B cell (primary cell): ENCODE results near the gene MTPN. TPM values are rescaled to one million over a fixed set of nuclear protein-coding genes. Genes with fewer than 3 reads are reported as not detected.

ENCODE experiments used
- ATAC-seq: fragments of 200-7000 bp; cut with Tn5 transposase; one replicate; pipeline ENCODE4 v1.10.0; 2021; ENCODE audit warnings: low read depth, mild to moderate bottlenecking, moderate number of reproducible peaks, moderate library complexity
- CTCF ChIA-PET: fragments of 350-600 bp; sonication (Branson Sonifier 250); formaldehyde crosslinking; loops from one replicate; lab custom pipeline; 2021; ENCODE audit warnings: antibody characterized with exemption, inconsistent platforms; lab: Charles Lee
- POLR2A ChIA-PET: fragments of 350-600 bp; sonication (Branson Sonifier 250); formaldehyde crosslinking; loops from one replicate; lab custom pipeline; 2021; ENCODE audit warnings: antibody characterized with exemption; lab: Charles Lee
- DNase-seq: peaks from one replicate; pipeline ENCODE4 v3.0.0; 2013
- H2AFZ ChIP-seq: 2 replicates; pipeline ENCODE4 v1.6.1; 2012; ENCODE audit warnings: mild to moderate bottlenecking, low read depth, low read length; ENCODE audit not compliant: insufficient read depth, poor library complexity, severe bottlenecking
- H3K27ac ChIP-seq, 2 donors: 1 replicate in 1 of 2; 2 replicates in 1 of 2; pipeline ENCODE4 v1.5.1; 2012 to 2013; ENCODE audit warnings: low read length in 2 of 2, mild to moderate bottlenecking in 2 of 2, moderate library complexity in 1 of 2
- H3K27me3 ChIP-seq, 4 experiments: fragments of 200-600 bp in 1 of 4; sonication (generic) in 1 of 4; replicated peaks in 1 of 4; 1 replicate in 2 of 4; 2 replicates in 2 of 4; pipeline versions ENCODE4 v1.6.1 to v1.7.0; 2013 to 2016; ENCODE audit warnings: low read length in 3 of 4, mild to moderate bottlenecking in 2 of 4, mixed read lengths in 1 of 4, moderate library complexity in 1 of 4; ENCODE audit not compliant: insufficient read depth in 4 of 4, control insufficient read depth in 3 of 4; ENCODE audit errors: control extremely low read depth in 1 of 4
- H3K36me3 ChIP-seq, 2 experiments: replicated peaks in 1 of 2; 1 replicate in 1 of 2; 2 replicates in 1 of 2; pipeline versions ENCODE4 v1.6.1 to v1.7.1; 2013; ENCODE audit warnings: low read length in 1 of 2; ENCODE audit not compliant: insufficient read depth in 2 of 2, control insufficient read depth in 1 of 2; ENCODE audit errors: control extremely low read depth in 1 of 2, extremely low read depth in 1 of 2
- H3K4me1 ChIP-seq, 2 donors: fragments of 200-600 bp in 1 of 2; sonication (generic) in 1 of 2; 1 replicate in 1 of 2; 2 replicates in 1 of 2; pipeline versions ENCODE4 v1.5.1 to v1.6.1; 2013 to 2017; ENCODE audit warnings: low read length in 2 of 2; ENCODE audit not compliant: control insufficient read depth in 2 of 2, insufficient read depth in 2 of 2
- H3K4me2 ChIP-seq: replicated peaks from 2 replicates; pipeline ENCODE3; 2012; ENCODE audit warnings: mild to moderate bottlenecking, low read depth, low read length; ENCODE audit not compliant: poor library complexity, severe bottlenecking
- H3K4me3 ChIP-seq, 5 experiments: fragments of 200-600 bp in 1 of 5; sonication (generic) in 1 of 5; 1 replicate in 3 of 5; 2 replicates in 2 of 5; pipeline versions ENCODE4 v1.5.1 to v1.7.0; 2011 to 2016; ENCODE audit warnings: low read length in 4 of 5, mild to moderate bottlenecking in 4 of 5, low read depth in 2 of 5, control low read depth in 1 of 5, moderate library complexity in 1 of 5; ENCODE audit not compliant: insufficient read depth in 1 of 5; ENCODE audit errors: control extremely low read depth in 1 of 5, extremely low read depth in 1 of 5
- H3K79me2 ChIP-seq: fragments of 200-600 bp; sonication (generic); one replicate; pipeline ENCODE4 v1.6.0; 2016; ENCODE audit warnings: low read length; ENCODE audit not compliant: control insufficient read depth, insufficient read depth
- H3K9ac ChIP-seq: fragments of 200-600 bp; sonication (generic); 2 replicates; pipeline ENCODE4 v1.6.1; 2017; ENCODE audit warnings: mild to moderate bottlenecking, low read length, moderate library complexity
- H3K9me3 ChIP-seq, 3 donors: one replicate each; pipeline versions ENCODE4 v1.6.1 to v1.7.1; 2013; ENCODE audit warnings: low read length in 2 of 3; ENCODE audit not compliant: control insufficient read depth in 2 of 3, insufficient read depth in 1 of 3; ENCODE audit errors: control extremely low read depth in 1 of 3
- H4K20me1 ChIP-seq: 2 replicates; pipeline ENCODE4 v1.6.0; 2012; ENCODE audit warnings: mild to moderate bottlenecking, low read length; ENCODE audit not compliant: insufficient read depth, control insufficient read depth, poor library complexity, severe bottlenecking
- H3K27ac Mint-ChIP-seq: one replicate; pipeline ENCODE4 v1.8.0; 2021; ENCODE audit warnings: mixed read lengths
- H3K27me3 Mint-ChIP-seq: one replicate; pipeline ENCODE4 v1.8.0; 2021; ENCODE audit warnings: mixed read lengths
- H3K4me1 Mint-ChIP-seq: one replicate; pipeline ENCODE4 v1.8.0; 2021; ENCODE audit warnings: mixed read lengths
- H3K4me3 Mint-ChIP-seq: one replicate; pipeline ENCODE4 v1.8.0; 2021; ENCODE audit warnings: mixed read lengths
- H3K9me3 Mint-ChIP-seq: one replicate; pipeline ENCODE4 v1.8.0; 2022; ENCODE audit warnings: mixed read lengths; ENCODE audit not compliant: insufficient read depth
- EZH2 ChIP-seq: IDR thresholded peaks from 2 replicates; pipeline ENCODE4 v1.6.1; 2012; ENCODE audit warnings: borderline replicate concordance, low read depth, mild to moderate bottlenecking, moderate library complexity, low read length; ENCODE audit not compliant: insufficient read depth, poor library complexity, severe bottlenecking
- WGBS: methylation state at CpG from one replicate; pipeline ENCODE4 v1.1.5; 2013; ENCODE audit warnings: missing lambda C conversion rate; ENCODE audit not compliant: insufficient coverage; 5-methylcytosine and 5-hydroxymethylcytosine counted together
- intact Hi-C: fragments of 100-400 bp; cut with micrococcal nuclease; formaldehyde crosslinking; loops from one replicate; pipeline ENCODE4 v1.10.0; 2022
- polyA plus RNA-seq: library from polyadenylated mRNA; depleted of rRNA; stranded (reverse); fragments of >200 nt; gene quantifications from 2 replicates; pipeline ENCODE4 v1.2.3, GENCODE V29; 2012
- total RNA-seq, 2 donors: library from RNA; stranded (reverse); fragments of 120-200 nt in 1 of 2; gene quantifications; 1 replicate in 1 of 2; 2 replicates in 1 of 2; pipeline versions ENCODE4 v1.2.3 to v1.2.4, GENCODE V29; 2013 to 2022
- TF ChIP-seq, protein P1 (sequence below): fragments of 200-600 bp; IDR thresholded peaks from one replicate; pipeline ENCODE4 v1.8.0; 2022; ENCODE audit warnings: antibody characterized with exemption, mild to moderate bottlenecking

Gene MTPN
- total and polyA plus RNA-seq, 2 donors (not counting 1 experiment from before 2014, with no cell fraction given): 60.5 to 115 TPM

DNA sequence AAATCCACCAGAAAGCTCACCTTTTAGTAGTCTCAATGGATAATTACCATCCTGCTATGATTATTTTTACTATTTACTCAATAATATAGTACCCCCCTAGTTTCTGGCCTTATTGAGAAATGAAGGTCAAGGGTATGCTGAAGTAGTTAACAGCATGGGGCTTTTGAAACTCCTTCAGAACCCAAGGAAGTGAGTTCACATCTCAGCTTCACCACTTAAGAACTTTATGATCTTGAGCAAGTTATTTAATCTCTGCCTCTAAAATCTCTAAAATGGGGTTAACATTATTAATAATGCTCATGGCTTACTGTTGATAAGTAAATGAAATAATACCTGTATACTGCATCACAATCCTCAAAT lies 5.8 kb downstream of the MTPN start:
- H3K4me1 ChIP-seq: peaks cover 66 to 79% of the 10 kb centered on the region in 2 donors
- ATAC-seq (no peak), DNase-seq (no peak)
- peak overlapping the region; percentile 5 to 89 (median 31) for H3K4me3 ChIP-seq
- peak overlapping the region; percentile 39 to 92 for H3K27ac ChIP-seq
- peak overlapping the region; percentile 46 for H3K9ac ChIP-seq
- peaks cover 95% of the 10 kb centered on the region for H3K79me2 ChIP-seq
- H2AFZ ChIP-seq: no peak overlapping the region
- ChIA-PET CTCF (no interaction called here), POLR2A (no interaction called here)
- Mint-ChIP-seq H3K4me1 (peaks cover 88% of the 10 kb centered on the region), H3K4me3 (peak overlapping the region; percentile 65), H3K9me3 (no peaks in the 10 kb centered on the region), H3K27me3 (no peaks in the 10 kb centered on the region), H3K27ac (peak overlapping the region; percentile 82)
- peaks cover 3 to 57% of the 10 kb centered on the region in 2 experiments for H3K36me3 ChIP-seq
- intact Hi-C loops: loop anchor here (1.0 to 2.0 kb wide), 2 partner anchors 10 to 15 kb away; no protein-coding TSS in a partner anchor
- peak overlapping the region; percentile 78 for H3K4me2 ChIP-seq
- no peaks in the 10 kb centered on the region for H3K27me3 ChIP-seq
- peaks cover 42% of the 10 kb centered on the region for H4K20me1 ChIP-seq
- TF ChIP-seq, protein P1, sequence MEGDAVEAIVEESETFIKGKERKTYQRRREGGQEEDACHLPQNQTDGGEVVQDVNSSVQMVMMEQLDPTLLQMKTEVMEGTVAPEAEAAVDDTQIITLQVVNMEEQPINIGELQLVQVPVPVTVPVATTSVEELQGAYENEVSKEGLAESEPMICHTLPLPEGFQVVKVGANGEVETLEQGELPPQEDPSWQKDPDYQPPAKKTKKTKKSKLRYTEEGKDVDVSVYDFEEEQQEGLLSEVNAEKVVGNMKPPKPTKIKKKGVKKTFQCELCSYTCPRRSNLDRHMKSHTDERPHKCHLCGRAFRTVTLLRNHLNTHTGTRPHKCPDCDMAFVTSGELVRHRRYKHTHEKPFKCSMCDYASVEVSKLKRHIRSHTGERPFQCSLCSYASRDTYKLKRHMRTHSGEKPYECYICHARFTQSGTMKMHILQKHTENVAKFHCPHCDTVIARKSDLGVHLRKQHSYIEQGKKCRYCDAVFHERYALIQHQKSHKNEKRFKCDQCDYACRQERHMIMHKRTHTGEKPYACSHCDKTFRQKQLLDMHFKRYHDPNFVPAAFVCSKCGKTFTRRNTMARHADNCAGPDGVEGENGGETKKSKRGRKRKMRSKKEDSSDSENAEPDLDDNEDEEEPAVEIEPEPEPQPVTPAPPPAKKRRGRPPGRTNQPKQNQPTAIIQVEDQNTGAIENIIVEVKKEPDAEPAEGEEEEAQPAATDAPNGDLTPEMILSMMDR: no peak
- no peak for TF ChIP-seq EZH2
- no peaks in the 10 kb centered on the region for H3K9me3 ChIP-seq

DNA sequence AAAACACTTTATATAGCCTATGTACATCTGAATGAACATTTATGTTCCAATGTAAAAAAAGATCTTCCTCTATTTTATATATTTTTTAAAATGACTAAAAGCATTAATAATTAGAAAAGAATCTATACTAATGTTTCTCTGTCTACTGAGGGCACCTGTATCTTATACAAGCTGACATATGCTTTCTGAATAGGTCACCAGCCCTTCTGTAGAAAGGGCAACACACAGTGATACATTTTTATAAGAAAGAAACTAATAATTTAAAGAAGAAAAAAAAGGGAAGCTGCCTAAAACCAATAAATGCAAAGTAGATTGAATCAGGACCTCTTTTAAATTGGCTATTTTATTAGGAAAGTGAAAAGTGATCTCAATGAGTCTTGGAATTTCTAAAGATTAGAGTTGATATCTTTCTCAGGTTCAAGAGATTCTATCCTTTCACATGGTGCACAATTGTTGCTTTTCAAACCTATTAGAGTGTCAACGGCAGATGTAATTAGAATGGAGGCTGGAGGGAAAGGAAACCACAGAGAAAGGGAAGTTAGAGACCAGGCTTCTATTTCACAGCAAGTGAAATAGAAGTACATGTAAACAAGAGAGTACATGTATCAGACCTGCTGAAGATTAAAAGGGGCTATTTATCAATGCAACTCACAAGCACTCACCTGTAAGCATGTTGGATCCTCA lies 6.3 kb downstream of the MTPN start:
- Histone ChIP-seq H2AFZ (peak overlapping the region; percentile 23), H4K20me1 (peaks cover 47% of the 10 kb centered on the region), H3K36me3 (peaks cover 3 to 60% of the 10 kb centered on the region in 2 experiments), H3K4me2 (peak overlapping the region; percentile 78), H3K4me3 (peak overlapping the region; percentile 5 to 89 (median 31)), H3K9ac (peak overlapping the region; percentile 46), H3K27me3 (no peaks in the 10 kb centered on the region), H3K27ac (peak overlapping the region; percentile 39 to 92), H3K9me3 (no peaks in the 10 kb centered on the region), H3K4me1 (peaks cover 71 to 85% of the 10 kb centered on the region in 2 donors), H3K79me2 (peaks cover 95% of the 10 kb centered on the region)
- ChIA-PET CTCF (no interaction called here), POLR2A (no interaction called here)
- no peak for TF ChIP-seq EZH2
- TF ChIP-seq, protein P1: no peak
- ATAC-seq (peak; percentile 81), DNase-seq (peak; percentile 78)
- H3K4me1 Mint-ChIP-seq: peaks cover 88% of the 10 kb centered on the region
- H3K4me3 Mint-ChIP-seq: peak overlapping the region; percentile 65
- peak overlapping the region; percentile 82 for H3K27ac Mint-ChIP-seq
- intact Hi-C loops: loop anchor here (1.0 to 2.0 kb wide), 2 partner anchors 10 to 14 kb away; no protein-coding TSS in a partner anchor
- H3K27me3 Mint-ChIP-seq: no peaks in the 10 kb centered on the region
- no peaks in the 10 kb centered on the region for H3K9me3 Mint-ChIP-seq
- WGBS: no CpG with 5 or more reads among the region's 1 CpG
